OCI-LY1 (cell line): ENCODE data around the gene DOK5.

ENCODE experiments used
- H2AFZ ChIP-seq: fragments of 200-600 bp; sonication (generic), shearing (Covaris generic); 2 replicates; pipeline ENCODE4 v1.6.0; 2014; ENCODE audit warnings: antibody characterized with exemption, mild to moderate bottlenecking, low read length
- H3F3A ChIP-seq: fragments of 200-600 bp; sonication (generic), shearing (Covaris generic); 2 replicates; pipeline ENCODE4 v1.6.0; 2014; ENCODE audit warnings: mild to moderate bottlenecking, antibody characterized with exemption, low read length, moderate library complexity; ENCODE audit not compliant: insufficient read depth
- H3K27ac ChIP-seq: fragments of 200-600 bp; sonication (generic); 2 replicates; pipeline ENCODE4 v1.5.1; 2014; ENCODE audit warnings: low read length, mixed run types, mild to moderate bottlenecking, low read depth; ENCODE audit not compliant: poor library complexity, severe bottlenecking
- H3K27me3 ChIP-seq: fragments of 200-600 bp; sonication (generic); 2 replicates; pipeline ENCODE4 v1.6.0; 2014; ENCODE audit warnings: antibody characterized with exemption, mild to moderate bottlenecking, low read length, moderate library complexity; ENCODE audit not compliant: insufficient read depth
- H3K36me3 ChIP-seq: fragments of 200-600 bp; sonication (generic); 2 replicates; pipeline ENCODE4 v1.6.1; 2014; ENCODE audit warnings: mild to moderate bottlenecking, antibody characterized with exemption, low read length, moderate library complexity, mixed read lengths; ENCODE audit not compliant: insufficient read depth
- H3K4me1 ChIP-seq: fragments of 200-600 bp; sonication (generic); 2 replicates; pipeline ENCODE4 v1.5.1; 2014; ENCODE audit warnings: mild to moderate bottlenecking, low read length, moderate library complexity; ENCODE audit not compliant: insufficient read depth, severe bottlenecking
- H3K4me2 ChIP-seq: fragments of 200-600 bp; sonication (generic), shearing (Covaris generic); 2 replicates; pipeline ENCODE4 v1.6.1; 2014; ENCODE audit warnings: low read length
- H3K4me3 ChIP-seq: fragments of 200-600 bp; sonication (generic); 2 replicates; pipeline ENCODE4 v1.5.1; 2014; ENCODE audit warnings: low read length, low read depth, mild to moderate bottlenecking, mixed read lengths; ENCODE audit not compliant: poor library complexity, severe bottlenecking
- H3K79me2 ChIP-seq: fragments of 200-600 bp; shearing (Covaris generic); 2 replicates; pipeline ENCODE4 v1.6.1; 2016; ENCODE audit warnings: mixed run types, low read length, mixed read lengths; ENCODE audit not compliant: insufficient read depth
- H3K9ac ChIP-seq: fragments of 200-600 bp; sonication (generic), shearing (Covaris generic); 2 replicates; pipeline ENCODE4 v1.6.1; 2014; ENCODE audit warnings: mild to moderate bottlenecking, low read length, mixed read lengths
- H3K9me2 ChIP-seq: fragments of 200-600 bp; sonication (generic), shearing (Covaris generic); 2 replicates; pipeline ENCODE4 v1.6.1; 2014; ENCODE audit warnings: low read depth, mild to moderate bottlenecking, low read length, mixed read lengths
- H3K9me3 ChIP-seq: fragments of 200-600 bp; shearing (Covaris generic); 2 replicates; pipeline ENCODE4 v1.6.1; 2014; ENCODE audit warnings: low read length, mixed read lengths
- H4K20me1 ChIP-seq: fragments of 200-600 bp; sonication (generic), shearing (Covaris generic); 2 replicates; pipeline ENCODE4 v1.6.0; 2016; ENCODE audit warnings: mild to moderate bottlenecking, low read length; ENCODE audit not compliant: insufficient read depth
- CTCF ChIP-seq: fragments of 200-600 bp; sonication (generic), shearing (Covaris generic); IDR thresholded peaks from 2 replicates; pipeline ENCODE4 v1.5.1; 2017; ENCODE audit warnings: mild to moderate bottlenecking, antibody characterized with exemption, low read length, moderate library complexity, mixed read lengths
- EZH2 ChIP-seq: fragments of 200-600 bp; sonication (generic), shearing (Covaris generic); IDR thresholded peaks from 2 replicates; pipeline ENCODE4 v1.8.0; 2017; ENCODE audit warnings: borderline replicate concordance, mixed run types, mild to moderate bottlenecking, antibody characterized with exemption, low read length, moderate library complexity, mixed read lengths

DOK5 gene

GRCh38 chr20:54566031-54566688 is 90.8 kb downstream of the DOK5 start:
- H3K4me3 ChIP-seq = no peak overlapping the region
- no peak overlapping the region for H3K9ac ChIP-seq
- no peaks in the 10 kb centered on the region for H3K9me2 ChIP-seq
- no peaks in the 10 kb centered on the region for H3K4me1 ChIP-seq
- no peak overlapping the region for H3K27ac ChIP-seq
- no peak overlapping the region for H2AFZ ChIP-seq
- no peaks in the 10 kb centered on the region for H3K27me3 ChIP-seq
- H3K9me3 ChIP-seq = no peaks in the 10 kb centered on the region
- TF ChIP-seq CTCF (no peak), EZH2 (no peak)
- no peaks in the 10 kb centered on the region for H3K36me3 ChIP-seq
- H4K20me1 ChIP-seq = no peaks in the 10 kb centered on the region
- H3K79me2 ChIP-seq = no peaks in the 10 kb centered on the region
- H3K4me2 ChIP-seq = no peak overlapping the region
- H3F3A ChIP-seq = no peaks in the 10 kb centered on the region

- H2AFZ ChIP-seq = no peak overlapping the region
- H3F3A ChIP-seq = no peaks in the 10 kb centered on the region
- no peaks in the 10 kb centered on the region for H3K79me2 ChIP-seq
- no peaks in the 10 kb centered on the region for H3K9me2 ChIP-seq
- no peaks in the 10 kb centered on the region for H4K20me1 ChIP-seq
- H3K4me2 ChIP-seq = no peak overlapping the region
- no peaks in the 10 kb centered on the region for H3K36me3 ChIP-seq
- no peak overlapping the region for H3K27ac ChIP-seq
- H3K27me3 ChIP-seq = no peaks in the 10 kb centered on the region
- H3K4me1 ChIP-seq = no peaks in the 10 kb centered on the region
- no peak overlapping the region for H3K4me3 ChIP-seq
- TF ChIP-seq EZH2 (no peak), CTCF (no peak)
- H3K9ac ChIP-seq = no peak overlapping the region
- H3K9me3 ChIP-seq = no peaks in the 10 kb centered on the region
Observed at GRCh38 chr20:54570561-54570960, 95.2 kb downstream of the DOK5 start.

- Histone ChIP-seq H2AFZ (no peak overlapping the region), H3K4me2 (no peak overlapping the region), H3K4me1 (no peaks in the 10 kb centered on the region), H3K27me3 (no peaks in the 10 kb centered on the region), H3K9ac (no peak overlapping the region), H3K79me2 (no peaks in the 10 kb centered on the region), H3K36me3 (no peaks in the 10 kb centered on the region), H3K27ac (no peak overlapping the region), H4K20me1 (no peaks in the 10 kb centered on the region), H3K9me3 (no peaks in the 10 kb centered on the region), H3F3A (no peaks in the 10 kb centered on the region), H3K9me2 (no peaks in the 10 kb centered on the region), H3K4me3 (no peak overlapping the region)
- TF ChIP-seq CTCF = no peak
Observed at GRCh38 chr20:54572665-54573435, 97.5 kb downstream of the DOK5 start.
